B cell (primary cell): Measurements from ENCODE around the gene CFAP68. TPM values are rescaled to one million over a fixed set of nuclear protein-coding genes. Genes with fewer than 3 reads are reported as not detected.

Experiments
- ATAC-seq: fragments of 200-7000 bp; cut with Tn5 transposase; one replicate; pipeline ENCODE4 v1.10.0; 2021; ENCODE audit warnings: low read depth, mild to moderate bottlenecking, moderate number of reproducible peaks, moderate library complexity
- CTCF ChIA-PET: fragments of 350-600 bp; sonication (Branson Sonifier 250); formaldehyde crosslinking; loops from one replicate; lab custom pipeline; 2021; ENCODE audit warnings: antibody characterized with exemption, inconsistent platforms; lab: Charles Lee
- POLR2A ChIA-PET: fragments of 350-600 bp; sonication (Branson Sonifier 250); formaldehyde crosslinking; loops from one replicate; lab custom pipeline; 2021; ENCODE audit warnings: antibody characterized with exemption; lab: Charles Lee
- DNase-seq: peaks from one replicate; pipeline ENCODE4 v3.0.0; 2013
- H2AFZ ChIP-seq: 2 replicates; pipeline ENCODE4 v1.6.1; 2012; ENCODE audit warnings: mild to moderate bottlenecking, low read depth, low read length; ENCODE audit not compliant: insufficient read depth, poor library complexity, severe bottlenecking
- H3K27ac ChIP-seq, 2 donors: 1 replicate in 1 of 2; 2 replicates in 1 of 2; pipeline ENCODE4 v1.5.1; 2012 to 2013; ENCODE audit warnings: low read length in 2 of 2, mild to moderate bottlenecking in 2 of 2, moderate library complexity in 1 of 2
- H3K27me3 ChIP-seq, 4 experiments: fragments of 200-600 bp in 1 of 4; sonication (generic) in 1 of 4; replicated peaks in 1 of 4; 1 replicate in 2 of 4; 2 replicates in 2 of 4; pipeline versions ENCODE4 v1.6.1 to v1.7.0; 2013 to 2016; ENCODE audit warnings: low read length in 3 of 4, mild to moderate bottlenecking in 2 of 4, mixed read lengths in 1 of 4, moderate library complexity in 1 of 4; ENCODE audit not compliant: insufficient read depth in 4 of 4, control insufficient read depth in 3 of 4; ENCODE audit errors: control extremely low read depth in 1 of 4
- H3K36me3 ChIP-seq, 2 experiments: replicated peaks in 1 of 2; 1 replicate in 1 of 2; 2 replicates in 1 of 2; pipeline versions ENCODE4 v1.6.1 to v1.7.1; 2013; ENCODE audit warnings: low read length in 1 of 2; ENCODE audit not compliant: insufficient read depth in 2 of 2, control insufficient read depth in 1 of 2; ENCODE audit errors: control extremely low read depth in 1 of 2, extremely low read depth in 1 of 2
- H3K4me1 ChIP-seq, 2 donors: fragments of 200-600 bp in 1 of 2; sonication (generic) in 1 of 2; 1 replicate in 1 of 2; 2 replicates in 1 of 2; pipeline versions ENCODE4 v1.5.1 to v1.6.1; 2013 to 2017; ENCODE audit warnings: low read length in 2 of 2; ENCODE audit not compliant: control insufficient read depth in 2 of 2, insufficient read depth in 2 of 2
- H3K4me2 ChIP-seq: replicated peaks from 2 replicates; pipeline ENCODE3; 2012; ENCODE audit warnings: mild to moderate bottlenecking, low read depth, low read length; ENCODE audit not compliant: poor library complexity, severe bottlenecking
- H3K4me3 ChIP-seq, 5 experiments: fragments of 200-600 bp in 1 of 5; sonication (generic) in 1 of 5; 1 replicate in 3 of 5; 2 replicates in 2 of 5; pipeline versions ENCODE4 v1.5.1 to v1.7.0; 2011 to 2016; ENCODE audit warnings: low read length in 4 of 5, mild to moderate bottlenecking in 4 of 5, low read depth in 2 of 5, control low read depth in 1 of 5, moderate library complexity in 1 of 5; ENCODE audit not compliant: insufficient read depth in 1 of 5; ENCODE audit errors: control extremely low read depth in 1 of 5, extremely low read depth in 1 of 5
- H3K79me2 ChIP-seq: fragments of 200-600 bp; sonication (generic); one replicate; pipeline ENCODE4 v1.6.0; 2016; ENCODE audit warnings: low read length; ENCODE audit not compliant: control insufficient read depth, insufficient read depth
- H3K9ac ChIP-seq: fragments of 200-600 bp; sonication (generic); 2 replicates; pipeline ENCODE4 v1.6.1; 2017; ENCODE audit warnings: mild to moderate bottlenecking, low read length, moderate library complexity
- H3K9me3 ChIP-seq, 3 donors: one replicate each; pipeline versions ENCODE4 v1.6.1 to v1.7.1; 2013; ENCODE audit warnings: low read length in 2 of 3; ENCODE audit not compliant: control insufficient read depth in 2 of 3, insufficient read depth in 1 of 3; ENCODE audit errors: control extremely low read depth in 1 of 3
- H4K20me1 ChIP-seq: 2 replicates; pipeline ENCODE4 v1.6.0; 2012; ENCODE audit warnings: mild to moderate bottlenecking, low read length; ENCODE audit not compliant: insufficient read depth, control insufficient read depth, poor library complexity, severe bottlenecking
- H3K27ac Mint-ChIP-seq: one replicate; pipeline ENCODE4 v1.8.0; 2021; ENCODE audit warnings: mixed read lengths
- H3K27me3 Mint-ChIP-seq: one replicate; pipeline ENCODE4 v1.8.0; 2021; ENCODE audit warnings: mixed read lengths
- H3K4me1 Mint-ChIP-seq: one replicate; pipeline ENCODE4 v1.8.0; 2021; ENCODE audit warnings: mixed read lengths
- H3K4me3 Mint-ChIP-seq: one replicate; pipeline ENCODE4 v1.8.0; 2021; ENCODE audit warnings: mixed read lengths
- H3K9me3 Mint-ChIP-seq: one replicate; pipeline ENCODE4 v1.8.0; 2022; ENCODE audit warnings: mixed read lengths; ENCODE audit not compliant: insufficient read depth
- EZH2 ChIP-seq: IDR thresholded peaks from 2 replicates; pipeline ENCODE4 v1.6.1; 2012; ENCODE audit warnings: borderline replicate concordance, low read depth, mild to moderate bottlenecking, moderate library complexity, low read length; ENCODE audit not compliant: insufficient read depth, poor library complexity, severe bottlenecking
- WGBS: methylation state at CpG from one replicate; pipeline ENCODE4 v1.1.5; 2013; ENCODE audit warnings: missing lambda C conversion rate; ENCODE audit not compliant: insufficient coverage; 5-methylcytosine and 5-hydroxymethylcytosine counted together
- intact Hi-C: fragments of 100-400 bp; cut with micrococcal nuclease; formaldehyde crosslinking; loops from one replicate; pipeline ENCODE4 v1.10.0; 2022
- polyA plus RNA-seq: library from polyadenylated mRNA; depleted of rRNA; stranded (reverse); fragments of >200 nt; gene quantifications from 2 replicates; pipeline ENCODE4 v1.2.3, GENCODE V29; 2012
- total RNA-seq, 2 donors: library from RNA; stranded (reverse); fragments of 120-200 nt in 1 of 2; gene quantifications; 1 replicate in 1 of 2; 2 replicates in 1 of 2; pipeline versions ENCODE4 v1.2.3 to v1.2.4, GENCODE V29; 2013 to 2022
- TF ChIP-seq, protein P1 (sequence below): fragments of 200-600 bp; IDR thresholded peaks from one replicate; pipeline ENCODE4 v1.8.0; 2022; ENCODE audit warnings: antibody characterized with exemption, mild to moderate bottlenecking

CFAP68 gene
- total and polyA plus RNA-seq, 2 donors (not counting 1 experiment from before 2014, with no cell fraction given) = 8.2 to 13.3 TPM

DNA sequence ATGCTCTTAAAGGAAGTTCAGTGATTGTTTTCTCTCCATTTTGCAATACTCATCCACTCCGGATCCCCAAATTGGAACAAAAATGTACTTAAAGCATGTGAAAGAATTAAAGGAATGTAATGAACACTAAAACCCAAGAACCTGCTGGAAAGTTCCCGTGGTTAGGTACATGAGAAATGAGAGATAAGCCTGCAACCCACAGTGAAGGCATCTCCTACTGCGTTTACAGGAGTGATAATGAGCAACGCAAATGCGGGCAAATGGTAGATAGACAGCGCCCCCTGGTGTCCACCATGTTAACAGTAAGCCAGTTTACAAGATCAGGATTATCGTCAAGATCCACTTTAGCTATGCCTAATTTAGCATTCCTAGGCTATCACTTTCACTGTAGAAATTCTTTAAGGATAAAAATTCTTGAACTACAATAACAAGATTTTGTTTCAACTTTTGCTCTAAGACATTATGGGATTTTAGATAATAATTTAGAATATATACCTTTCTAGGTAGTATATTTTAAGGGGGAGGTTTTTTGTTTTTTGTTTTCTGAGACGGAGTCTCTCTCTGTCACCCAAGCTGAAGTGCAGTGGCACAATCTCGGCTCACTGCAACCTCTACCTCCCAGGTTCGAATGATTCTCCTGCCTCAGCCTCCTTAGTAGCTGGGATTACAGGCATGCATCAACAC is 37.8 kb upstream of the CFAP68 start:
- Histone ChIP-seq H3K4me1 (peaks cover 3% of the 10 kb centered on the region in 2 donors), H3K9ac (no peak overlapping the region), H3K27me3 (no peaks in the 10 kb centered on the region), H3K9me3 (no peaks in the 10 kb centered on the region), H3K27ac (no peak overlapping the region), H4K20me1 (no peaks in the 10 kb centered on the region), H3K79me2 (no peaks in the 10 kb centered on the region), H2AFZ (peak overlapping the region; percentile 14), H3K36me3 (peaks cover 6 to 27% of the 10 kb centered on the region in 2 experiments), H3K4me2 (no peak overlapping the region), H3K4me3 (no peak overlapping the region)
- WGBS = 2% methylated on average over 5 of the region's 10 CpGs
- Mint-ChIP-seq H3K9me3 (no peaks in the 10 kb centered on the region), H3K27ac (no peak overlapping the region), H3K4me1 (peaks cover 6% of the 10 kb centered on the region), H3K4me3 (no peak overlapping the region), H3K27me3 (no peaks in the 10 kb centered on the region)
- CTCF ChIA-PET = interaction anchor here (0.6 to 6.2 kb wide), 27 partner anchors 8 to 1385 kb away, joined by 3 to 101 read pairs (median 5); no protein-coding TSS in a partner anchor
- DNase-seq (peak; percentile 86), ATAC-seq (peak; percentile 86)
- POLR2A ChIA-PET = no interaction called here
- TF ChIP-seq, protein P1, sequence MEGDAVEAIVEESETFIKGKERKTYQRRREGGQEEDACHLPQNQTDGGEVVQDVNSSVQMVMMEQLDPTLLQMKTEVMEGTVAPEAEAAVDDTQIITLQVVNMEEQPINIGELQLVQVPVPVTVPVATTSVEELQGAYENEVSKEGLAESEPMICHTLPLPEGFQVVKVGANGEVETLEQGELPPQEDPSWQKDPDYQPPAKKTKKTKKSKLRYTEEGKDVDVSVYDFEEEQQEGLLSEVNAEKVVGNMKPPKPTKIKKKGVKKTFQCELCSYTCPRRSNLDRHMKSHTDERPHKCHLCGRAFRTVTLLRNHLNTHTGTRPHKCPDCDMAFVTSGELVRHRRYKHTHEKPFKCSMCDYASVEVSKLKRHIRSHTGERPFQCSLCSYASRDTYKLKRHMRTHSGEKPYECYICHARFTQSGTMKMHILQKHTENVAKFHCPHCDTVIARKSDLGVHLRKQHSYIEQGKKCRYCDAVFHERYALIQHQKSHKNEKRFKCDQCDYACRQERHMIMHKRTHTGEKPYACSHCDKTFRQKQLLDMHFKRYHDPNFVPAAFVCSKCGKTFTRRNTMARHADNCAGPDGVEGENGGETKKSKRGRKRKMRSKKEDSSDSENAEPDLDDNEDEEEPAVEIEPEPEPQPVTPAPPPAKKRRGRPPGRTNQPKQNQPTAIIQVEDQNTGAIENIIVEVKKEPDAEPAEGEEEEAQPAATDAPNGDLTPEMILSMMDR = peak; percentile 92
- no peak for TF ChIP-seq EZH2
- intact Hi-C loops = loop anchor here (1.0 kb wide), 5 partner anchors 64 to 276 kb away; partner anchors contain the start of genes PPP2R1B and SIK2

DNA sequence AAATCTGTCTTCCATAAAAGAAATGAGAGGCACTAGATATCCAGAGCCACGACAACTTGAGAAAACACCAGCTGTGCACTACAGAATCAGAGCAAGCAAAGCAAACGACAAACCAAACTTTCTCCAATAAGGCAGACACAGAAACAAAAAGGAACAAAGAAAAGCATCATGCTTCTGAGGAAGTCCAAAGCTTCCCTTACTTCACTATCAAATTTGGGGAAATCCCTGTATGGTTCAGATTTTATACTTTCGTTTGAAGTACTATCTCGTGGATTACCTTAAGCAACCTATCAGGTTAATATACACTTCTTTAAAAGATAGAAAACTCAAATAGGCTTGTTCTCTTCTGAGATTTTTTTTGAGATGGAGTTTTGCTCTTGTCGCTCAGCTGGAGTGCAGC is 35.7 kb upstream of the CFAP68 start:
- Mint-ChIP-seq H3K27ac (peak overlapping the region; percentile 2), H3K4me3 (no peak overlapping the region), H3K4me1 (peaks cover 6% of the 10 kb centered on the region), H3K27me3 (no peaks in the 10 kb centered on the region), H3K9me3 (no peaks in the 10 kb centered on the region)
- ATAC-seq = no peak
- H3K4me2 ChIP-seq = no peak overlapping the region
- peaks cover 8 to 12% of the 10 kb centered on the region in 2 experiments for H3K36me3 ChIP-seq
- H3K9ac ChIP-seq = no peak overlapping the region
- H3K4me3 ChIP-seq = no peak overlapping the region
- intact Hi-C loops = no loop called here
- peak overlapping the region in 1 of 2 donors; percentile 19 for H3K27ac ChIP-seq
- peaks cover 3% of the 10 kb centered on the region in 2 donors for H3K4me1 ChIP-seq
- WGBS = 90% methylated on average over 3 of the region's 5 CpGs
- TF ChIP-seq, protein P1 = no peak
- TF ChIP-seq EZH2 = no peak
- CTCF ChIA-PET = interaction anchor here (0.9 to 6.2 kb wide), 8 partner anchors 9 to 280 kb away, joined by 3 to 101 read pairs (median 5); no protein-coding TSS in a partner anchor
- no peak overlapping the region for H2AFZ ChIP-seq
- POLR2A ChIA-PET = no interaction called here
- H4K20me1 ChIP-seq = no peaks in the 10 kb centered on the region
- DNase-seq = no peak
- no peaks in the 10 kb centered on the region for H3K9me3 ChIP-seq
- no peaks in the 10 kb centered on the region for H3K79me2 ChIP-seq
- no peaks in the 10 kb centered on the region for H3K27me3 ChIP-seq
